GM19238 (cell line): ENCODE results near the gene CSTB.

Source experiments
- DNase-seq: peaks from one replicate; pipeline ENCODE4 v3.0.0; 2011; ENCODE audit warnings: low spot score; ENCODE audit not compliant: insufficient read length

Gene CSTB

GRCh38 chr21:43810505-43811261 lies 34.6 kb upstream of the CSTB start:
- DNase-seq: peak; percentile 96

DNA sequence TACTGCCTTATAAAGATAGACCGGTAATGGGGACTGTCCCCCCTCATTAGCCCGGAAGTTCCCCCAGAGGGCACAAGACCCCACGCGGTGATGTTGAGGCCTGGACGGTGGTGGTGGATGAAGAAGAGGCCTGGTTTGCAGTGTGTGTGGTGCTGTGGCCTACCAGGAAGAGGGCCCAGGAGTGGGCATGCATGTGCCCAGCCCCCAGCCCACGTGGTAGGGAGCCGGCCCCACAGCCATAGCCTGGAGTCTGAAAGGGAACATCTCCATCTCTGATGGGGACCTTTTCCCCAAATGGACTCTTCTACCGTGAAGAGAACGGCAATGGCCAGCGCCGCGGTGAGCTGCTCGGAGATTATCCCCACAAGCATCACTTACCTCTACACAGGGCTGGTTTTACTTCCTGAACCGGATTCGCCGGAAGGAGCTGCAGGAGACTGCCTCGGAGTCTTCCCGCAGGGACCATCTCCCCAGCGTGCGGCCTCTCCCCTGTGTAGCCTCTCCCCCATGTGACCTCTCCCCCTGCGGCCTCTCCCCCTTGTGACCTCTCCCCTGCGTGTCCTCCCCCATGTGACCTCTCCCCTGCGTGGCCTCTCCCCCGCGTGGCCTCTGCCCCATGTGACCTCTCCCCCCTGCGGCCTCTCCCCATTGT lies 33.9 kb upstream of the CSTB start:
- no peak for DNase-seq

GRCh38 chr21:43809346-43809799 lies 33.3 kb upstream of the CSTB start:
- no peak for DNase-seq

DNA sequence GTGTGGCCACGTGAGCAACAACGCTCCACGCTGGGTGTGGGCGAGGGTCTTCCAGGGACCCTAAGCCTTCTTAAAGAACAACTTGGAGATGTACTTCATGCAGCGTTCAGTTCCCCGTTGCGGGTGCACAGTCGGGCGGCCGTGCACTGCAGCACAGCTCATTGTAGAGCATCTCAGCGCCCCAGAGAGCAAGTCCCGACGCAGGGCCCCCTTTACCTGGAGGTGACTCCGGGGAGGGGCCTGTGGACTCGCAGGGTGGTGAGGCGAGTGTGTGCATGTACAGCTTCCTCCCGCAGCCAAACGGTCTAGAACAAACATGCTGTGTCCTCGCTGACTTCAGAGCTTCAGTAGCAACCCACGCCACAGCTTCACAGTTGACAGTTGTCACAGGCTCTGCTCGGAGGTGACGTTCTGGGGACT lies 32.7 kb upstream of the CSTB start:
- no peak for DNase-seq

- DNase-seq: no peak
These were observed 32.3 kb upstream of the CSTB start for GRCh38 chr21:43808367-43808766.

DNA sequence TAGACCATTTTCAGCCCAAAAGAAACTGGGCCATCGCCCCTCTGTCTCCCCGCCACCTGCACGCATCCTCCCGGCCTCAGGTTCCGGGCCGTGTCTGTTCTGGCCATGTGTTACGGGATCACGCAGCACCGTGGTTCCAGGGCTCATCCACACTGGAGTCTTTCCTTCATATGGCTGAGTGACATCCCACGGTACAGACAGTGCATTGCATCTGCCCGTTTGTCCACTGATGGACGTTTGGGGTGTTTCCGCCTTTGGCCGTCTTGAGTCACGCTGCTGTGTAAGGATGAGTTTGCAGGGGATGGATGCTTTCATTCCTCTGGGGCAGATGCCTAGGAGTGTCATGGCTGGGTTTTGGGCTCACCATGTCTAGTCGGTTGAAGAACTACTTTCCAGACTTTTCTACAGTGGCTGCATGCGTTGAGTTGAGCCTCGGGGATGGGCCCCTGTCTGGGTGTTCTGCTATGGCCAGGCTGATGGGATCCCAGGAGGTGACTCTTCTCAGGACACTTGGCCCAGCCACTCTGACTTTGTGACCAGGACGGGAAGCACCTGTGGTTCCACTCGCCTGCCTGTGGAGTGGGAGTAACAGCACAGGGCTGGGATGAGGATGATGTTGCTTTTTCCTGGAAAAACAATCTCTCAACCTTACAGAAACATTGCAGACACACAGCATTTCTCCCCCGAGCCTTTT lies 30.1 kb upstream of the CSTB start:
- DNase-seq: no peak

- DNase-seq: peak; percentile 95
These were observed 29.2 kb upstream of the CSTB start for GRCh38 chr21:43805275-43805800.

GRCh38 chr21:43803558-43804300 lies 27.6 kb upstream of the CSTB start:
- no peak for DNase-seq

DNA sequence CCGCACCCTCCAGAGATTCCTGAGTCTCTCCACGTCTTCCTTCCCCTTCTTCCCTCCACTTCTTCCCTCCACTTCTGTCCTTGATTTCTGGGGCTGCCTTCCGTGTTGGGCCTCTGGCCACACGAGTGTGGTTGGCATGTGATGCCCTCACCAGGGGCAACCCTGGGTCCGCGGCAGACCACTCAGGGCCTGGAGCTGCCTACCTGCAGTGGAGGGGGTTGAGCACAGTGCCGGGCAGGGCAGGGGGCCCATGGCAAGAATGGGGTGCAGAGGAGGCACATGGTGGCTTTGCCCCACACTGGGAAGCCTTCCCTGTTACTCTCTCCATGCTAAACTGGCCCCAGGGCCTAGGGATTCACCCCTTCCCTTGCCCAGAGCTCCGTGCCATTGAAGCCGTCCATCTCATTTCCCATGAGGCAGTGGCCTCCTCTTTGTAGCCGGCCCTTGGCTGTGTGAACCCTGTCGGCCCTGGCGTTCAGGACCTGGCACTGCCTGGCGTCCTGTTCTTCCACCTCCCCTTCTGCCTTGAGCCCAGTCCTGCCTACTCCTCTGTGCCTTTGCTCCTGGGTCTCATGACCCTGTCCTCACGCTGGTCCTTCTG lies 26.7 kb upstream of the CSTB start:
- no peak for DNase-seq

DNA sequence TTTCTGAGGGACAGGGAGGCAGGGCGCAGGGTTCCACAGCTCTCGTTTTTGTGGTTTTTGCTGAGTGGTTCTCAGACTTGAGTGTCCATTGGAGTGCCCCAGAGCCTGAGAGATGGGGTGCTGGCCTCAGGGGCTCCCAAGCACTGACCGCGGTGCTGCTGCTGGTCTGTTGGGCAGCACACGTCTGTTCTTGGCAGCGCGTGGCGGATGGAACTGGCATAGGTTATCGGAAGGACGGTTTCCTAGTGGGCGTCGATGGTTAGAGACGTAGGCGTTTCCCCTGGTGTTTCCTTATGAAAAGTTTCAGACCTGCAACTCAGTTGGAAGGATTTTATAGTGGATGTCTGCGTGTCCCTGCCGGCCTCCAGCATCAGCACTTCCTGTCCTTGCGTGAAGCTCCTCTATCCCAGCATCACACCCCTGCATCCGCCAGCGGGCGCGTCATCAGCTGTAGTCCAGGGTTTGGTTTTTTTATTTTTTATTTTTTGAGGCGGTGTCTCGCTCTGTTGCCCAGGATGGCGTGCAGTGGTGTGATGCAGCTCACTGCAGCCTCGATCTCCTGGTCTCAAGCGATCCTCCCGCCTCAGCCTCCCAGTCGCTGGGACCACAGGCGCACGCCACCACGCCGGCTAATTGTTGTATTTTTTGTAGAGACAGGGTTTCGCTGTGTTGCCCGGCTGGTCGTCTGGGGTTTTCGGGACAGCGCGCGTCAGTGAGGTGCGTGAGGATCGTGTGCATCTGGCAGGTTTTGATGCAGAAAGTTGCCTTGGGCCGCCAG lies 25.1 kb upstream of the CSTB start:
- DNase-seq: no peak

DNA sequence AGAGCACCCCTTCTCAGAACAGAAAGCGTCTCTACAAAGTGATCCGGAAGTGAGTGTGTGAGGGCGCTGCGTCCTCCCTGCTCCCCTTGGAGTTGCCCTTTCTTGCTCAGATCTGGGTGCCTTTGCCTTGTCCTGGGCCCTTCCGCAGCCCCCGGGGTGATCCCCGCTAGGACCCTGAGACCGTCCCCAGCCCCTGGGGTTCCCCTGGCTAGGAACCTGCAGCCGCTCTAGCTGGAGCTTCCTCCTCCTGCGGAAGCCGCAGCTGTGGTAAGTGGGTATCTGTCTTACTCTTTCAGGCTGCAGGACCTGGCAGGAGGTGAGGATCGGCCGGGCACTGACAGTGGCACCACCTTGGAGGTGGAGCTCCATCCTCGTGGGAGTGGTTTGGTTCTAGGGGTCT lies 24.5 kb upstream of the CSTB start:
- no peak for DNase-seq

- no peak for DNase-seq
These were observed 24.0 kb upstream of the CSTB start for GRCh38 chr21:43800124-43800523.

DNA sequence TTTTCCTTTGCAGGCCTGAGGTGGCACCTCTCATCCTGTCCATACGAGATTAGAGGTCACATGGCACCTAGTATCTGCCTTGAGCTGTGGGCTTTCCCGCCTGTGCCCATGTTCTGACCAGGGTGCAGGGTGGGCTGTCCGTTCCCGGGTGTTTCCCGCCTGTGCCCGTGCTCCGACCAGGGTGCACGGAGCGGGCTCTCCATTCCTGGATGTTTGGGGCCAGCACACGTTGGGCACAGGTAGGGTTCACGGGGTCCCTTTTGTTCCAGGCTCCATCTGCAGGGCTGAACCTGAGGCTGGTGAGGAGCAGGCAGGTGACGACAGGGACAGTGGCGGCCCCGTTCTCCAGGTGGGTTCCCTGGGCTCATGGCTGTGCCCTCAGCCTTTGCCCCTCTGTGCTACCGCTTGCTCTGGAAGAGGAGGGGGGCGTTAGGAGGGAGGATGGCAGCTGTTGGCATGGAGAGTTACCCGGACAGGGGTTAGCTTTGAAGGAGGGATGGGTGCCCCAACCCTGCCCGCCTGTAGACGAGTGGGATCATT lies 23.3 kb upstream of the CSTB start:
- DNase-seq: no peak

DNA sequence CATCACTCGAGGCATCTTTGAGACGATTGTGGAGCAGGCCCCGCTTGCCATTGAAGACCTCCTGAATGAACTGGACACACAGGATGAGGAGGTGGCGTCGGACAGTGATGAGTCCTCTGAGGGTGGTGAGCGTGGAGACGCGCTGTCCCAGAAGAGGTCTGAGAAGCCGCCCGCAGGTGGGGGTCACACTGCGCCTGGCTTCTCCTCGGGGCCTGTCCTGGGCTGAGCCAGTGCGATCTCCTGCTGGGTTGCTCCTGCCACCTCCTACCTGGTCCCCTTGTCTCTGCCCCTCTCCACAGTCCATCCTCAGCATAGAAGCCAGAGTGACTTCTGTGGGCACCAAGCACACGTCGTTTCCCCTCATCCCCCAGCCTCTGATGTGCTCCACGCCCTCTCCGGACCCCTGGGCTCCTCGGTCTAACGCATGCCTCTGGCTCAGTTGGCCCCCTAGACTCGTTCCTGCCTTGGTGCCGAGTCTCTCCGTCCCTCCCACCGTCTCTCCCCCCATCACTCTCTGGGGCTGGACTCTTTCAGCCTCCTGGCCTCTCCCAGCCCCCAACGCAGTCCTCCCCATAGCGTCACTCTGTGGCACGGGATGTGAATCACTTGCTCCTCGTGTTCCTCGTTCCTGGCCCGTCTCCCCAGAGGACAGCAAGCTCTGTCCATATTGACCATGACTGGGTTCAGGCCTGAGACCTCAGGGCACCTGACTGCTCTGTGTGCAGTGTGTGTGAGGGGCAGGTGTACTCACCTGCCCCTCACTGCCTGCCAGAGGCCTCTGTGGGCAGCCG lies 22.0 kb upstream of the CSTB start:
- no peak for DNase-seq

GRCh38 chr21:43797415-43797814 lies 21.3 kb upstream of the CSTB start:
- DNase-seq: no peak

DNA sequence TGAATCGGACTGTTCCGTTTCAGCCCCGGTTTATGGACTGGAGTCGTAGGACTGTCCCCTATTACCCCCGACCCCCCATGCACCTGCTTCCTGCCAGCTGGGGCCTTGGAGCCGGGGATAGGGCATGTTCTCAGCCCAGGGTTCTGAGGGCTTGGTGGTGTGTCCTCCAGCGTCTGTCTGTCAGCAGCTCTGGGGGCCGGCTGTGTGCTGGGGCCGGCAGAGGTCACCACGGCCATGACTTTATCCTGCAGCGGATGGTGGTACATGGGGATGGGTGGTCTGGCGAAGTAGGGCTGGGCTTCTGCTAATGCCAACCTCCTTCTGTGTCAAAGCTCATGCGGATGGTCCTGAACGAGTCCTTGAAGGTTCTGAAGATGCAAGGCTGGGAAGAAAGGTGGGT lies 18.7 kb upstream of the CSTB start:
- no peak for DNase-seq

DNA sequence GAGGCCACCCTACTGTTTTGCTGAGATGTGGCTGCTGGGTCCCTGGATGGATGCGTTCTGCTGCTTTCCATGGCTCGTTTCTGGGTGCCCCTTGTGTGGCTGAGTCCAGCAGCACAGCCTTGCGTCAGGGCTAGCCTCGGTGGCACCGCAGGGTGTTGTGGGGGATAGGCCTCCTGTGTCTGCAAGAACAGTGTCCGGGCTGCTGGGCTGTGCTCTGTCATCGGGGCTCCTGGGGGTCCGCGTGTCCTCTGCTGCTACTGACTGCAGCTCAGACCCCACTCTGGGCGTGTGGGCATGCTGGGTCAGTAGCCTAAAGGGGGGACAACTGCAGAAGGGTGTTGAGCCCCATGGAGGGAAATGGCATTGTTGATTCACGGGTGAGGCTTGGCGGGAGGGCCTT lies 18.2 kb upstream of the CSTB start:
- DNase-seq: no peak

DNA sequence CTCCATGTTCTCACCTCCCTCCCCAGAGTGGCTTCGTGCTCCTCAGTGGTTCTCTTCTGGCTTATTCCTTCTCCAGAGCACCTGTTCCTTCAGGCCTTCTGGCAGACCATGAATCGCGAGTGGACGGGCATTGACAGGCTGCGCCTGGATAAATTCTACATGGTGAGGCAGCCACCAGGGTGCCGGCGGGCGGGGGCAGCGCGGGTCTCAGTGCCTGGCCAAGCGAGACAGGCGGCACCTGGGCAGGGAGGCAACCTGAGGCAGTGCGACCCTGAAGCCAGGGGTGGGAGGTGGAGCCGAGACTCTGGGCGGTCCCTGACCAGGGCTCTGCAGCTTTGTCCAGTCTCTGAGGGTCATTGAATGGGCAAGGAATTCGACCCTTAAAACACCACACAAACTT lies 17.1 kb upstream of the CSTB start:
- no peak for DNase-seq

GRCh38 chr21:43792406-43792805 lies 16.3 kb upstream of the CSTB start:
- no peak for DNase-seq
